ENCODE measurements around the gene PRKD2.
"Not testable (repeated sequence)": the region's sequence is repeated elsewhere in the genome, so short reads cannot be mapped to it uniquely, and the experiment has no call there.

The PRKD2 gene

GRCh38 chr19:46717034-46717715 lies at the start of gene PRKD2:
TSS of gene PRKD2 (minus strand) at chr19:46717114. CDS start at chr19:46716370, 744 bp downstream.
- peak; percentile 90 for DNase-seq

- no peak for DNase-seq
Measured at GRCh38 chr19:46764817-46765291, 47.9 kb upstream of the PRKD2 start.

- DNase-seq: no peak
Measured at GRCh38 chr19:46762245-46762890, 45.5 kb upstream of the PRKD2 start.

- no peak for DNase-seq
Measured at GRCh38 chr19:46761418-46761831, 44.5 kb upstream of the PRKD2 start.

GRCh38 chr19:46760897-46761296 lies 44.0 kb upstream of the PRKD2 start:
- DNase-seq: not testable (repeated sequence)

GRCh38 chr19:46760363-46760762 lies 43.4 kb upstream of the PRKD2 start:
- no peak for DNase-seq

- no peak for DNase-seq
Measured at GRCh38 chr19:46759817-46760333, 43.0 kb upstream of the PRKD2 start.

GRCh38 chr19:46759206-46759605 lies 42.3 kb upstream of the PRKD2 start:
- peak; percentile 29 for DNase-seq

GRCh38 chr19:46756544-46756888 lies 39.6 kb upstream of the PRKD2 start:
- DNase-seq: no peak

- DNase-seq: no peak
Measured at GRCh38 chr19:46755853-46756543, 39.1 kb upstream of the PRKD2 start.

GRCh38 chr19:46755077-46755852 lies 38.4 kb upstream of the PRKD2 start:
- DNase-seq: peak; percentile 88

GRCh38 chr19:46753420-46754155 lies 36.7 kb upstream of the PRKD2 start:
- peak; percentile 59 for DNase-seq

- peak; percentile 89 for DNase-seq
Measured at GRCh38 chr19:46748325-46749109, 31.6 kb upstream of the PRKD2 start.

- DNase-seq: peak; percentile 69
Measured at GRCh38 chr19:46746281-46747057, 29.6 kb upstream of the PRKD2 start, which contains the start of gene STRN4. TSS of gene STRN4 (minus strand) at chr19:46746450. CDS start at chr19:46746430, 20 bp downstream.

- no peak for DNase-seq
Measured at GRCh38 chr19:46745521-46746280, 28.8 kb upstream of the PRKD2 start, which contains the start of gene FKRP. TSS of gene FKRP (plus strand) at chr19:46746057. CDS start at chr19:46755451, 9,394 bp downstream.

- no peak for DNase-seq
Measured at GRCh38 chr19:46745030-46745429, 28.1 kb upstream of the PRKD2 start.

GRCh38 chr19:46744005-46744691 lies 27.2 kb upstream of the PRKD2 start:
- peak; percentile 20 for DNase-seq

- peak; percentile 56 for DNase-seq
Measured at GRCh38 chr19:46742926-46743480, 26.1 kb upstream of the PRKD2 start.
